ENCODE measurements around the gene GNB1.

DNA sequence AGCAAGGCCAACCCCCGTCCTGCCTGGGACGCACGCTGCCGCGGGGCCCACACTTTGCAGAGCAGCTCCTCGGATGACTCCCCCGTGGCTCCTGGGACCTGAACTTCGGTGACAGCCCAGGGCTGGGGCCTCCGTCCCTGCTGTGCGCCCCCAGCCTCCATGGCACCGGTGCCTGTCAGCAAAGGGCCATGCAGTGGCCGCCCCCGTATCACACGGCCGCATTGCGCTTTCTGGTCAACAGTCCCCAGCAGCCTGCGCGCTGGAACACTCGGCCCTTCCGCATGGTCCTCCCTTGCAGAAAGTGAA is 130.6 kb downstream of the GNB1 start:
- TF ChIP-seq TCF12 (IDR thresholded peaks at IDR 0.05) (no peak), PBX3 (IDR thresholded peaks at IDR 0.05) (no peak), GATA2 (CRISPR knock-in tag; IDR thresholded peaks at IDR 0.05) (no peak), POLR2AphosphoS5 (IDR thresholded peaks at IDR 0.05; ENCODE audit: low read depth, low read length) (no peak)
- TF ChIP-seq, protein P1, sequence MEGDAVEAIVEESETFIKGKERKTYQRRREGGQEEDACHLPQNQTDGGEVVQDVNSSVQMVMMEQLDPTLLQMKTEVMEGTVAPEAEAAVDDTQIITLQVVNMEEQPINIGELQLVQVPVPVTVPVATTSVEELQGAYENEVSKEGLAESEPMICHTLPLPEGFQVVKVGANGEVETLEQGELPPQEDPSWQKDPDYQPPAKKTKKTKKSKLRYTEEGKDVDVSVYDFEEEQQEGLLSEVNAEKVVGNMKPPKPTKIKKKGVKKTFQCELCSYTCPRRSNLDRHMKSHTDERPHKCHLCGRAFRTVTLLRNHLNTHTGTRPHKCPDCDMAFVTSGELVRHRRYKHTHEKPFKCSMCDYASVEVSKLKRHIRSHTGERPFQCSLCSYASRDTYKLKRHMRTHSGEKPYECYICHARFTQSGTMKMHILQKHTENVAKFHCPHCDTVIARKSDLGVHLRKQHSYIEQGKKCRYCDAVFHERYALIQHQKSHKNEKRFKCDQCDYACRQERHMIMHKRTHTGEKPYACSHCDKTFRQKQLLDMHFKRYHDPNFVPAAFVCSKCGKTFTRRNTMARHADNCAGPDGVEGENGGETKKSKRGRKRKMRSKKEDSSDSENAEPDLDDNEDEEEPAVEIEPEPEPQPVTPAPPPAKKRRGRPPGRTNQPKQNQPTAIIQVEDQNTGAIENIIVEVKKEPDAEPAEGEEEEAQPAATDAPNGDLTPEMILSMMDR (IDR thresholded peaks at IDR 0.05) = no peak
